Measurements from ENCODE around the gene SLC22A16.

The SLC22A16 gene

DNA sequence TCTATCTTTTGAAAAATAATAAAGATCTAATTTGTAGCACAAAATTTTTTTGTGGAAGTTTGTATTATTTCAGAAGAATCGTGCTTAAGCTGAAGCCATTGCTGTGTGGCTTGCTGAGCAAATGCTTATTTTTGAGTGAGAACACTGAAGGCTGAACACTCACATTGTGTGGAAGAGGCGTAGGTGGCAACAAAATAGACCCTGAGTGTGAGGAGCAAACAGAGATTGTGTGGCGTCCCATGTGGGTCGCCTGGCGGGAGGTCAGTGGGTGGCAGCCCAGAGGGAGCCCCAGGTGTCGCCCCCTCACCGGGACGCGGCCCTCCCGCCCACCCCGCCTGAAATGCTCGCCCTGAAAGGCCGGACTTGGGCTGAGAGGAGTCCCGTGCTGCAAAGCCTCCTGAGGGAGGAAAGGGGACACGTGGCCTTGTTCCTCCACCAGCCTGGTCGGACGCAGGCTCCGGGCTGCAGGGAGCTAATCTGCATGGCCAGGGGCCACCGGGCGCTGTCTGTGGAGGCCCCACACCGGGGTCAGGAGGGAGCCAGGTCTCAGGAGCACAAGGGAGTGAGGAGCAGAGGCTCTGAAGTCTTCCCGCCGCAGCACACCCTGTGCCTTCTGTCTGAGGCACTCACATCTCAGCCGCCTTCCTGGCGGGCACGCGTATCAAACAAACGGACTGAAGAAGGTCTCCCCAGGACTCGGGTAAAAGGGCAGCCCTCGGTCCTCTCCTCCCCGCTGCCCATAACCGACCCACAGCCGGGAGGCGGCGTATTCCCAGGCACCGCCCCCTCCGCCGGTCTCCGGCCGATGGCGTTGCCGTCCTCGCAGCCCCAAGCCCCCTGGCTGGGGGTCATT lies 77.0 kb downstream of the SLC22A16 start:
- no peak for DNase-seq

DNA sequence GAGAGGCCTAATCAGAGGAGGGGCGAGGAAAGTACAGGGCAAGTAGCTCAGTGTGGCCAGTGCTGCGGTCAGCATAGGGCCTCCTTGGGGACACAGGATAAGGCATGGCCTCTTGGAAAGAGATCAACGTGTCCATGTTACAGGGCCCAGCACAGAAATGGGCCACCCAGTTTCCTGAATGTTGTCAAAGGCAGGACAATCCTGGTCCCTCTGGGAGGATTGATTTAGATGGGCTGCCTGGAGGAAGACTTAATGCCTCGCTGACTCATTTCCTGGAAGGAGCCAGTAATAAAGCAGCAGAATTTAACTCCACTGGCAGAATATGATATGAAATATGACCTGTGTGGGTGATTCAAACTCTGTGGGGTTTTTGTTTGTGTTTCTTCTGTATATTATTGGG lies 77.6 kb downstream of the SLC22A16 start:
- DNase-seq = no peak

DNA sequence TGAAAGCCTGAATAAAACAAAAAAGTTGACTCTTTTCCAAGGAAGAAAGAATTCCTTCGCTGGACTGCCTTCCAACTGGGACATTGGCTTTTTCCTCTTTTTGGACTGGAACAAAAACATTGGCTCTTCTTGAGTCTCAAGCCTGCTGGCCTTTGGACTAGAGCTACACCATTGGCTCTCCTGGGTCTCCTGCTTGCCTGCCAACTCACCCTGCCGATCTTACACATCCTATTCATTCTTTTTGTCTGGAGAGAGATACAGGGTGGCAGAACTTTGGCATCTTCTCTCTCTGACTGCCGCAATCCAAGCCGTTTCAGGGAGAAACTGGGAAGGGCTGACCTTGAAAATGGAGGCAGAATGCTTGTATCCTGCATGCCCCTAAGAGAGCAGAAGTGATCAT lies 81.2 kb downstream of the SLC22A16 start:
- no peak for DNase-seq

DNA sequence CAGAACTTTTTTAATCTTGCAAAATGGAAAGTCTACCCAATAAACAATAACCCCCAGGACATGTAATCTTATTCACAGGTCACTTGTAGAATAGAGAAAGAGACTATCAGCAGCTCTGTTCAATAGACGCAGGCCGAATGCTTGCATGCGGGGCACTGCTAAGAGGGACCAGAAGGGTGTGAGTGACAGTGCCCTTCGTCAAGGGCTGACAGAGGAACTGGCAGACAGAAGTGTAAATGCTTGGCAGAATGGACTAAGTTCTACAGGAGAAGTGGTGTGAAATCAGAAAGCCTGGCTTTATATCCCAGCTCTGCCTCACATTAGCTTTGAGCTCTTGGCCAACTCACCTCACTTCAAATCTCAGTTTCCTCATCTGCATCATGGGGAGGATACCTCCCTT lies 82.0 kb downstream of the SLC22A16 start:
- DNase-seq = no peak

DNA sequence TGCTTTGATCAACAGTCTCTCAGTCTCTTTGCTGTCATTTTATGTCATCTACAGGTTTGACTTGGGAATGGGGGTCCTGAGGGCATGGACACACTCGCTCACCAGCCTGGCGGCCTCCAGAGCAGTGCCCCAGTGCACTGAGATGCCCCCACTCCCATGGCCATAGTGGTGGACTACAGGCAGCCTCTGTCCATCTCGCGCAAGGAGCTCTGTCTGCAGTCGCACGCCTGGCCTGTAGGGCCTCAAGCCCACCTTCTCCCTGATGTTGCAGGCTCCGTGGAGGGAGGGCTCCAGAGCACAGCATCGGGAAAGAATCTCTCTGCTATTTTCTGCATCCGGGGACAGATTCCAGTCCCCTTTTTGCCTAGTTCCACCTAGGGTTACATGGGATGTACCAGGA lies 83.7 kb downstream of the SLC22A16 start:
- no peak for DNase-seq

DNA sequence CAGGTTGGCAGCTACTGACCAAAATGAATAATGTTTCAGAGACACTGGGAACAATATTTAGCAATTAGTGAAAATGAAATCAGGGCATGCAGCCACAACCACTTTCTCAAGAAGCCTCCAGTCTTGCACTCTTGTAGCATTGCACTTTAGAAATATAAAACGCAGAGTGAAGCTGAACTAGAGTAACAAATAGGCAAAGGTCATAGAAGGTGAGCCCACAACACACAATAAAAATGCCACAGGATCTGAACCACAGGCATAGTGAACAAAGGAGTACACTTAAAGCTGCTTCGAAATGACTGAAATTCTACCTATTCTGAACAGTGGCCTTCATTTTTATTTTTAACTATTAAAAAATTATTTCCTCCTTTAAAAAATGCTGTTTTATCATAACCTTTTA lies 86.0 kb downstream of the SLC22A16 start:
- DNase-seq = no peak

DNA sequence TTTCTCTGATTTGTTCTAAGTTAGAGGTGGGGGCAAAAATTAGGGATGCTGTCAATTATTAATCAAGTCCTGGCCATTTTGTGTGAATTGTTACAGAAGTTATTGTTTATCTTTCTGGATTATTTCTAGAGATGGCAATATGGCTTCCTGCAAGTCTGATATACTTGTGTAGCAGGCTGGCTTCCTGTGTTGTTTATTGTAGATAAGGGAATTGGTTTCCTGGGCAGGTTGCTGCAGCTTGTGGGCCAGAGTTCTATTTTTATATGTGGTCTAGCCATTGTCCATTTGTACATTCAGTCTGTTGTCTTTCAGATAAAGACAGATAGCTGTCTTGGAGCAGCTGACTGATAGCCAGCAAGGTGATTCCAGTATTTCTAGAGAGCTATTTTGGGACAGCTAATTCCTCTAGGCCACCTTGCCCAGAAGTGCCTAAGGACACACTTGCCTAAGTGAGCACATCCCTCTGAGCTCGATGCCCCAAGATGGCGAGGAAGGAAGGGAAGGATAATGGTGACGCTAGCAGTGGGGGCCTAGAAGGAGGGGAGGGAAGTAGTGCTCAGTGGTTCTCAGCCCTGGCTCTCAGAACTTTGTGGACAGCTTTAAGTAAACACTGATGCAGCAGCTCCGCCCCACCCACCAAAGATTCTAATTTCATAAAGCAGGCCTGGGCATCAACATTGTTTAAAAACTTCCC lies 86.6 kb downstream of the SLC22A16 start:
- no peak for DNase-seq

DNA sequence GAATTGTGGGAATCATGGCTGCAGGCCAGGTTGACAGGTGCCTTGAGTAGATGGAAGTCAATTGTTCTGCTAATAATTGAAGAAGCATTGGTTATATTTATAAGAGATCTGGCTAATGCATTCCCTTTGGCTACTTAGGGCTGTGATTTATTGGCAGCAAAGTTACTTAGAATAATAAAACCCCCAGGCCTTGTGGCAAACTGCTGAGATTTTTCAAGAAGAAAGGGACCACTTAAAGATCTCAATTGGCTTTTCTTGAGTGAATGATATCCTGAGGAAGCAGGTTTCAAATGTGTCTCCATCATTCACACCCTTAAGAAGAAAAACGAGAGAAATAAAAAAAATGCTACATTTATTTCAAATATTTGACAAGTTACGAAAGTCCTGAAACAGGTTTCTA lies 88.4 kb downstream of the SLC22A16 start:
- no peak for DNase-seq

DNA sequence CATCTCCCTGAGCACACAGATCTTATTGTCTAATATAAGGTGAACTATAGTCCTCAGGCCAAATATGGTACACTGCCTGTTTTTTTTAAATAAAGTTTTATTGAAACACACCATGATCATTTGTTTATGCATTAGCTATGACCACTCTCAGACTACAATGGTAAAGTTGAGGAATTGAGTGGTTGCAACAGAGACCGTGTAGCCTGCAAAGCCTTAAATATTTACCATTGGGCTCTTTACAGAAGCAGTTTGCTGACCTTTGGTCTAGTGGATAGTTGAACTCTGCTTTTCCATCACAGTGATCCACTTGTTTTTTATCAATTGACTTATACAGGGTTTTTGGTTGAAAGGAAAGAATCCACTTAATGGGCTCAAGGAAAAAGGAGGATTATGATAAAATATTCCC lies 91.0 kb downstream of the SLC22A16 start:
- DNase-seq = no peak

DNA sequence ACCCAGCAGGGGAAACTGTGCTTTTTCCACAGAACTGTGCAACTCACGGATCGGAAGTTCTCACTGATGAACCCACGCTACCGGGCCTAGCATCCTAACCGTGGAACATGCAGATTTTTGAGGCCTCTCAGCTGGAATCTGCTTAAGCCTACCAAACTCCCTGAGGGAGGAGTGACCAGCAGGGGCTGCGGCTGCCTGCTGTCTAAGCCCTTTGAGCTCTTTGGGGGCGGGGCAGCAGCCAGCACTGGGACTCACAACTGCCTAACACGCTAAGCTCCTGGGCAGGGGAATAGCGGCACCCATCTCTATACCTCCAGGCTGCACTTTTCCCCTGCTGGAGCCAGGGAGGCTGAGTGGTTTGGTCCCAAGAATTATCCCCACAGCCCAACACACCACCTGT lies 97.9 kb downstream of the SLC22A16 start:
- no peak for DNase-seq

All from stimulated activated CD4-positive, alpha-beta T cell treated with anti-CD3 and anti-CD28 coated beads, Interleukin-2, amount 100 ng/mL, for 48 hours (primary cell).